NCI-H82 treated with DMSO at 0.1 percent for 48 hours (cell line): Measurements from ENCODE around the gene NQO1.
"Not testable (repeated sequence)": the region's sequence is repeated elsewhere in the genome, so short reads cannot be mapped to it uniquely, and the experiment has no call there.

Source experiments
- DNase-seq: peaks from one replicate; lab custom pipeline; 2025; ENCODE audit not compliant: unreplicated experiment; lab: John Stamatoyannopoulos, UW

Gene NQO1

GRCh38 chr16:69726313-69727060, at the start of gene NQO1:
TSS of gene NQO1 (minus strand) at chr16:69726560. CDS start at chr16:69726439, 121 bp downstream.
- peak; percentile 82 for DNase-seq

- DNase-seq: no peak
These were observed 49.2 kb upstream of the NQO1 start for GRCh38 chr16:69775563-69775962.

GRCh38 chr16:69773260-69773947, 47.0 kb upstream of the NQO1 start:
- DNase-seq: no peak

GRCh38 chr16:69771651-69771967, 45.2 kb upstream of the NQO1 start:
- no peak for DNase-seq

GRCh38 chr16:69769404-69769803, 43.0 kb upstream of the NQO1 start:
- no peak for DNase-seq

GRCh38 chr16:69768666-69769065, 42.3 kb upstream of the NQO1 start:
- DNase-seq: no peak

GRCh38 chr16:69767459-69768229, 41.3 kb upstream of the NQO1 start:
- DNase-seq: no peak

GRCh38 chr16:69763599-69763942, 37.2 kb upstream of the NQO1 start:
- no peak for DNase-seq

- no peak for DNase-seq
These were observed 36.6 kb upstream of the NQO1 start for GRCh38 chr16:69762814-69763598.

GRCh38 chr16:69761983-69762813, 35.8 kb upstream of the NQO1 start, which contains the start of gene WWP2:
TSS of gene WWP2 (plus strand) at chr16:69762332. CDS start at chr16:69787011, 24,679 bp downstream.
- peak; percentile 49 for DNase-seq

- DNase-seq: not testable (repeated sequence)
These were observed 31.0 kb upstream of the NQO1 start for GRCh38 chr16:69757375-69757774.

- DNase-seq: no peak
These were observed 30.3 kb upstream of the NQO1 start for GRCh38 chr16:69756705-69757104.

GRCh38 chr16:69754469-69755310, 28.3 kb upstream of the NQO1 start, which contains the start of gene NOB1:
TSS of gene NOB1 (minus strand) at chr16:69754926. CDS start at chr16:69754910, 16 bp downstream.
- peak; percentile 76 for DNase-seq

GRCh38 chr16:69754143-69754468, 27.7 kb upstream of the NQO1 start:
- DNase-seq: no peak

- no peak for DNase-seq
These were observed 22.5 kb upstream of the NQO1 start for GRCh38 chr16:69748694-69749345.

GRCh38 chr16:69747115-69747514, 20.8 kb upstream of the NQO1 start:
- DNase-seq: peak; percentile 55

GRCh38 chr16:69745959-69746358, 19.6 kb upstream of the NQO1 start:
- no peak for DNase-seq

GRCh38 chr16:69745232-69745612, 18.9 kb upstream of the NQO1 start:
- DNase-seq: no peak
